Dendritic cell treated with granulocyte-macrophage colony-stimulating factor and Interleukin-4, amounts not matched to agents 40 ng/mL and 50 ng/mL, for 4 days (primary cell): ENCODE measurements around the gene LRG1.
A peak's percentile ranks its signal among the peaks of the same experiment; 100 is the strongest.
"Not testable (repeated sequence)": the region's sequence is repeated elsewhere in the genome, so short reads cannot be mapped to it uniquely, and the experiment has no call there.

Experiments
- H3K27ac Mint-ChIP-seq: one replicate; pipeline ENCODE4 v1.8.0; 2022; ENCODE audit warnings: mild to moderate bottlenecking, mixed read lengths
- H3K27me3 Mint-ChIP-seq: one replicate; pipeline ENCODE4 v1.8.0; 2022; ENCODE audit warnings: mild to moderate bottlenecking, mixed read lengths
- H3K36me3 Mint-ChIP-seq: one replicate; pipeline ENCODE4 v1.8.0; 2022; ENCODE audit warnings: low read depth, mixed read lengths
- H3K4me1 Mint-ChIP-seq: one replicate; pipeline ENCODE4 v1.8.0; 2022; ENCODE audit warnings: low read depth, mixed read lengths
- H3K4me3 Mint-ChIP-seq: one replicate; pipeline ENCODE4 v1.8.0; 2022; ENCODE audit warnings: mild to moderate bottlenecking, moderate library complexity, mixed read lengths
- H3K9me3 Mint-ChIP-seq: one replicate; pipeline ENCODE4 v1.8.0; 2022; ENCODE audit warnings: mixed read lengths
- intact Hi-C: fragments of 100-400 bp; cut with micrococcal nuclease; formaldehyde crosslinking; loops from one replicate; pipeline ENCODE4 v1.15.0; 2022

LRG1 gene

DNA sequence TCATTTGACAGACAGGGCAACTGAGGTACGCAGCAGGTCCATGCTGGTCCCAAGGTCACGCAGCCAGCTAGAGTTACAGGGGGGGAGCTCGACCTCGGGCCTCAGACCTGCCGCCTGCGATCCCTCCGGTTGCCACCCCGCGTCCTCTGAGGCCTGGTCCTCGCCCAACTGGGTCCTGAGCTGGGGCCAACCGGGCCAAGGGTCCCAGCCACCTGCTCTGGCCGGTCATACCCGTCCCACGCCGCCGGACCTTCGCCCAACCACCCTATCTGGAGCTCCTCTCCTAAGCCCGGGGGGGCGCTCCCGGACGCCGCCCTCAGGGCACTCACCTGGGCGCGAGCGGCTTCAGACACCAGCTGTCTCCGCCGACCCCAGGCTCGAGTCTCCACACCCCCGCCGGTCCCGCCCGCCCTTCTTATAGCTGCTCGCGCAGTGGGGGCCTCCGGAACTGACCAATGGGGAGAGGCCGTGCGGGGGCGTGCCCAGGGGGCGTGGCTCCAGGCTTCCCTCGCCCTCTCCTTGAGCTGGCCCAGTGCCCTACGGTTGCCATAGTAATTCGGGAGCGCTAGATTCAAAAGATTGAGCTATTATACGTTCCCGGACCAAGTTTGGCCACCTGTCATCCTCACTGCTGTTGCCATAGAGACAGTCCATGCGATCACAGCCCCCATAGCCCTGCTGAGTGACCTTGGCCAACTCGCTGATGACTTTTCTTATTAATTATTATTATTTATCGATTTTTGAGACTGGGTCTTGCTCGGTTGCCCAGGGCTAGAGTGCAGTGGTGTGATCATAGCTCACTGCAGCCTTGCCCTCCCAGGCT is 4.8 kb downstream of the LRG1 start, which contains the start of gene PLIN5:
TSS of gene PLIN5 (minus strand) at position 389 of the 823 bp plus-strand sequence. CDS start 1,150 bp downstream, outside the sequence.
- peaks cover 47% of the 10 kb centered on the region for H3K4me1 Mint-ChIP-seq
- peak within 1 kb of the TSS; percentile 6 for H3K4me3 Mint-ChIP-seq
- intact Hi-C loops: no loop called here
- H3K9me3 Mint-ChIP-seq: no peaks in the 10 kb centered on the region
- no peaks in the 10 kb centered on the region for H3K36me3 Mint-ChIP-seq
- no peak within 1 kb of the TSS for H3K27ac Mint-ChIP-seq
- peaks cover 27% of the 10 kb centered on the region for H3K27me3 Mint-ChIP-seq

DNA sequence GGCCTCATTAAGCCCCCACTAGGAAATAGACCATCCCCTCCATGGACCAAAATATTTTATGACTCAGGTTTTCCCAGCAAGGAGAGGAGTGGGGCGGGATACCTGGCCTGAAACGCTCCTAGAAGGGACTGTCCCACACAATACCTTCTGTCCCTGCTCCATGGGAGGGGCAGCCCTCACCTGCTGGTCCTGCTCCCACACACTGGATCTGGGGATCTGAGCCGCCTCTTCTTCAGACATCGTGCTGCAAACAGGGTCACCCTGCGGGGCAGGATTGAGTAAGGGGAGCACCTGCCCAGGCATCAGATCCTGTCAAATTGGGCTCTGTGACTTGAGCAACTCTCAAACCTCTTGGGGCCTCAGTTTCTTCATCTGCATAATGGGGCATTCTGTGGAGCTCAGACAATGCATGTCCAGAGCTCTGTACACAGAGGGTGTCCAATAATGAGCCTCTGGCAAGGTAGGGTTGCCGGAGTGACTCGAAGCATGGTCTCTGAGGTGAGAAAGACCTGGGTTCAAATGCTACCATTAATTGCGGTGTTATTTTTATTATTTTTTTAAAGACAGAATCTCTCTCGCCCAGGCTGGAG is 5.9 kb downstream of the LRG1 start:
- Mint-ChIP-seq H3K9me3 (no peaks in the 10 kb centered on the region), H3K4me3 (no peak overlapping the region), H3K4me1 (peaks cover 36% of the 10 kb centered on the region), H3K27ac (no peak overlapping the region), H3K36me3 (no peaks in the 10 kb centered on the region), H3K27me3 (peaks cover 30% of the 10 kb centered on the region)
- intact Hi-C loops: no loop called here

DNA sequence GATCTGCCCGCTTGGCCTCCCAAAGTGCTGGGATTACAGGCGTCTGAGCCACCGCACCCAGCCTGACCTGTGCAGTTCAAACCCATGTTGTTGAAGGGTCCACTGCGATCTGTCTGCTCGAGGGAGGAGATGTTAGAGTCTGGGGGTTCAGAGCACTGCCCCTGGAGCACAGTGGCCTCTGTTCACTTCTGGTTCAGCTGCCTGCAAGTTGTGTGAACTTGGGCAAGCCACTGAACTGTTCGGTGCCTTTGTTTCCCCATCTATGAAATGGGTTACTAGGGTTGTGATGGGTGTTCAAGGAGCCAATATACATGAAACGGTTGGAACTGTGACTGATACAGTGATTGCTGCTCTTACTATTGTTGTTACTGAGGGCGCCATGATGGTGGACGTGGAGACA is 6.5 kb downstream of the LRG1 start:
- intact Hi-C loops: no loop called here
- no peaks in the 10 kb centered on the region for H3K9me3 Mint-ChIP-seq
- H3K4me1 Mint-ChIP-seq: peaks cover 30% of the 10 kb centered on the region
- no peak overlapping the region for H3K4me3 Mint-ChIP-seq
- no peaks in the 10 kb centered on the region for H3K36me3 Mint-ChIP-seq
- no peak overlapping the region for H3K27ac Mint-ChIP-seq
- H3K27me3 Mint-ChIP-seq: peaks cover 30% of the 10 kb centered on the region

DNA sequence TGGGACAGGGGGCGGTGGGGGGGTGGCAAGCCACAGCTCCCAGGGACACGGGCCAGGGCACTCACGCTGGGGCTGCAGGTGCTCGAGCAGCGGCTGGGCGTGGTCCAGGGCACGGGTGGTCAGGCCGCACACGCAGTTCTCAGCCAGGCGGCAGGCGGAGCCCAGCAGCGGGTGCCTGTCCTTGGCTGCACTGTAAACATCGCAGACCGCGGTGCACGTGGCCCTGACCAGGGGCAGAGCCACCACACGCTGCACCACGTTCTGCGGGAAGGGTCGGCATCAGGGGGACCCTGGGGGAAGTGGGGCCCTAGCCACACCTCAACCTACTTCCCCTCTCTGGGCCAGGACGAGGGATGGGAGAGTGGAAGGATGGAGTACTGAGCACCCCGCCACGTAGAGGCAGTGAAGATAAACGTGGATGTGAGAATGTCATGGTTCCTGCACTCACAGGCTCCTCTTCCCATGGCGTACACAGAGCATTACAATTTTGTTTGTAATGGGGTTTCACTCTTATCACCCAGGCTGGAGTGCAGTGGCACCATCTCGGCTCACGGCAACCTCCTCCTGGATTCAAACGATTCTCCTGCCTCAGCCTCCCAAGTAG is 8.2 kb downstream of the LRG1 start:
- Mint-ChIP-seq H3K4me3 (no peak overlapping the region), H3K36me3 (no peaks in the 10 kb centered on the region), H3K27me3 (peaks cover 28% of the 10 kb centered on the region), H3K9me3 (no peaks in the 10 kb centered on the region), H3K27ac (no peak overlapping the region), H3K4me1 (peaks cover 20% of the 10 kb centered on the region)
- intact Hi-C loops: no loop called here

DNA sequence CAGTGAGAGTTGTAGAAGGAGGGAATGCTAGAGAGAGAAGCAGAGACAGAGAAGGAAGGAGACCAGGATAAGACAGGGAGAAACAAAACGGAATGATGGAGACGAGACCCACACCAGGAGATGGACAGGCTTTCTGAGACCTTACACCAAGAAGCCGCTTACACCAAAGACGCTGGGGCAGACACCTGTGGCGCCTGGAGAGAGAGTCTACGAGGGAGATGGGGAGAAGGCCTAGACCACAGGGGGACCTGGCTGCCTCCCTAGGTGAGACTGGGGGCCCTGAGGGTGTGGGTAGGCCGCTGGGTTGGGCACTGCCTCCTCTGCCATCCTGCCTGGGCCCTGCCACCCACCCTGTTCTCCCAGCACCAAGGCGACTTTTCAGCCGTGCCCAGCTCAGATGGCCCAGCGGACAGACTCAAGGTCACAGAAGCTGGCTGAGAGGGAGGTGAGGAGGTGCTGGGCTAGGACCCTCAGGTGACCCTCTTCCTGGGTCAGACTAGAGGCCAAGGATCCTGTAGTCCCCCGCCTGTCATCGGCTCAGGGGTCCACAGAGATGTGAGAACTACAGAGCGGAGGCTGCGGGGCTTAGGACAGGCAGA is 9.8 kb downstream of the LRG1 start:
- H3K4me3 Mint-ChIP-seq: no peak overlapping the region
- peaks cover 22% of the 10 kb centered on the region for H3K27me3 Mint-ChIP-seq
- no peak overlapping the region for H3K27ac Mint-ChIP-seq
- peaks cover 17% of the 10 kb centered on the region for H3K4me1 Mint-ChIP-seq
- intact Hi-C loops: no loop called here
- H3K36me3 Mint-ChIP-seq: no peaks in the 10 kb centered on the region
- H3K9me3 Mint-ChIP-seq: no peaks in the 10 kb centered on the region

DNA sequence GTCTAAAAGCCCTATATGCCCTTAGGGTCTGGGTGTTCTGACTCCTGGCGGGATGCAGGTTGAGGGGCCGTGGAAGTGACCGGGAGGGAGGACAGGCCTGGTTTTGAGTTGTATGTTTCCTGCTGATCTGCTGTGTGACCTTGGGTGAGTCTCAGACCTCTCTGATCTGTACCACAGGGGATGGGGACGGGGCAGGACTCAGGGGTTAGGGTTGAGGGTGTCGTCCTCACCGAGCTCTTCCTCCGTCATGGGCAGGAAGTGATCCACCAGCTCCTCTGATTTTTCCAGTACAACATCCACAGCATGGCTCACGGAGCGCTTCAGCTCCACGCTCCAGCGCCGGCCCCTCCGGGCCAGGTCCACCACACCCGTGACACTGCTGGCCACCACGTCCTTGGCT is 11.0 kb downstream of the LRG1 start:
- H3K4me3 Mint-ChIP-seq: no peak overlapping the region
- intact Hi-C loops: no loop called here
- no peak overlapping the region for H3K27ac Mint-ChIP-seq
- peaks cover 19% of the 10 kb centered on the region for H3K27me3 Mint-ChIP-seq
- H3K4me1 Mint-ChIP-seq: peaks cover 14% of the 10 kb centered on the region
- H3K9me3 Mint-ChIP-seq: no peaks in the 10 kb centered on the region
- H3K36me3 Mint-ChIP-seq: no peaks in the 10 kb centered on the region

DNA sequence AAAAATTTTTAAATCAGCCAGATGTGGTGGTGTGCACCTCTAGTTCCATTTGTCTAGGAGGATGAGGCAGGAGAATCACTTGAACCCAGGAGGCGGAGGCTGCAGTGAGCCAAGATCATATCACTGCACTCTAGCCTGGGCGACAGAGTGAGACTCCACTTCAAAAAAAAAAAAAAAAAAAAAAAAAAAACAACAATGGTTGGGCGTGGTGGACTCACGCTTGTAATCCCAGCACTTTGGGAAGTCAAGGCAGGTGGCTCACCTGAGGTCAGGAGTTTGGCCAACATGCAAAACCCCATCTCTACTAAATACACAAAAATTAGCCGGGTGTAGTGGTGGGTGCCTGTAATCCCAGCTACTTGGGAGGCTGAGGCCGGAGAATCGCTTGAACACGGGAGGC is 12.5 kb downstream of the LRG1 start:
- H3K4me1 Mint-ChIP-seq: peaks cover 14% of the 10 kb centered on the region
- intact Hi-C loops, H3K9me3 Mint-ChIP-seq: not testable (repeated sequence)

DNA sequence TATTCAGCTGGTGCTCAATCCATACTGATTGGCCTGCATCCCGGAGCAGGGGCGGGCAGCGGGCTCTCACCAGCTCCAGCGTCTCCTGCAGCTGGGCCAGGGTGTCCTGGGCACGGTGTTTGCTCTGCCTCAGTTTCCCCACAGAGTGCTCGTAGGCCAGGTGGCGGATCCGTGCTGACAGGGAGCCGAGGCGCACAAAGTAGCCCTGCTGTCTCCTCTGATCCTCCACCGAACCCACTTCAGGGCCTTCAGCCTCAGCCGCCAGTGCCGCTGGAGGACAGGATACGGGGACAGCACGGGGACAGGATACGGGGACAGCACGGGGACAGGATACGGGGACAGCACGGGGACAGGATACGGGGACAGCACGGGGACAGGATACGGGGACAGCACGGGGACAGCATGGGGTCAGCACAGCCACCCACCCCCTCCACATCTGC is 14.3 kb downstream of the LRG1 start:
- no peaks in the 10 kb centered on the region for H3K9me3 Mint-ChIP-seq
- H3K4me3 Mint-ChIP-seq: no peak overlapping the region
- intact Hi-C loops: no loop called here
- H3K36me3 Mint-ChIP-seq: no peaks in the 10 kb centered on the region
- H3K4me1 Mint-ChIP-seq: peaks cover 5% of the 10 kb centered on the region
- H3K27ac Mint-ChIP-seq: no peak overlapping the region
- peaks cover 12% of the 10 kb centered on the region for H3K27me3 Mint-ChIP-seq

More for the DNA sequence above, 12.5 kb downstream of the LRG1 start:
- not testable (repeated sequence) for H3K4me3 Mint-ChIP-seq, H3K36me3 Mint-ChIP-seq, H3K27ac Mint-ChIP-seq
- H3K27me3 Mint-ChIP-seq: peaks cover 14% of the 10 kb centered on the region

DNA sequence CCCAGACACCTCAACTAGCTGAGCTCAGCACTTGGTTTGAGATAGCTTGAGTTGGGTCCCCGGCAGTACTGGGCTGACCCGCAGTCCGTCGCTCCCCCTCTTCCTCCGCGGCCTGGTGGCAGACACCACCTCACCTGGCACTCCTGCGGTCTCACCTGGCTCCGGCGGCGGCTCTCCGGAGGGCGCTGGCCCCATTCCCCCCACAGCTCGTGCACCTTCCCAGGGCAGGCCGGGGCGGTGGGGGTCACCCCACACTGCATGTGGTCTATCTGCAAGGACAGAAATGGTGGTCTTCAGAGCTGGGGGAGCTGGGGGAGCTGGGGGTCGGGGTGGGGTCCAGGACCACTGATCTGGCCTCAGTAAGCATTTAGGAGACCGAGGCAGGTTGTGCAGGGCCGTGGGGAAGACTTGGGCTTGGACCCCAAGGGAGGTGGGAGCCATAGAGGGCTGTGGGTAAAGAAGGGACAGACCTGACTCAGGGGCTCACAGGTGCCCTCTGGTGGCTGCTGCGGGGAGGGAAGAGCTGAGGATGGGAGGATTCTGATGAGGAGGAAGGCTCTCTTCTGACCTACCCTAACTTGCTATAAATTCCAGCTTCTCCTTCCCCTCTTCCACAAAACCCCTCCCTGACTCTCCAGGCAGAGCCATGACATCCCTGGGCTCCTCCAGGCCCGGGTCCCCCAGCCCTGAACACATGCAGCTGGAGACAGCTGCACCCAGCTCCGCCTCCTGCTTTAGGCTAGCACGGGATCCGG is 14.9 kb downstream of the LRG1 start:
- intact Hi-C loops: no loop called here
- Mint-ChIP-seq H3K4me1 (peaks cover 5% of the 10 kb centered on the region), H3K9me3 (no peaks in the 10 kb centered on the region), H3K27me3 (peaks cover 12% of the 10 kb centered on the region), H3K36me3 (no peaks in the 10 kb centered on the region), H3K27ac (no peak overlapping the region), H3K4me3 (no peak overlapping the region)

DNA sequence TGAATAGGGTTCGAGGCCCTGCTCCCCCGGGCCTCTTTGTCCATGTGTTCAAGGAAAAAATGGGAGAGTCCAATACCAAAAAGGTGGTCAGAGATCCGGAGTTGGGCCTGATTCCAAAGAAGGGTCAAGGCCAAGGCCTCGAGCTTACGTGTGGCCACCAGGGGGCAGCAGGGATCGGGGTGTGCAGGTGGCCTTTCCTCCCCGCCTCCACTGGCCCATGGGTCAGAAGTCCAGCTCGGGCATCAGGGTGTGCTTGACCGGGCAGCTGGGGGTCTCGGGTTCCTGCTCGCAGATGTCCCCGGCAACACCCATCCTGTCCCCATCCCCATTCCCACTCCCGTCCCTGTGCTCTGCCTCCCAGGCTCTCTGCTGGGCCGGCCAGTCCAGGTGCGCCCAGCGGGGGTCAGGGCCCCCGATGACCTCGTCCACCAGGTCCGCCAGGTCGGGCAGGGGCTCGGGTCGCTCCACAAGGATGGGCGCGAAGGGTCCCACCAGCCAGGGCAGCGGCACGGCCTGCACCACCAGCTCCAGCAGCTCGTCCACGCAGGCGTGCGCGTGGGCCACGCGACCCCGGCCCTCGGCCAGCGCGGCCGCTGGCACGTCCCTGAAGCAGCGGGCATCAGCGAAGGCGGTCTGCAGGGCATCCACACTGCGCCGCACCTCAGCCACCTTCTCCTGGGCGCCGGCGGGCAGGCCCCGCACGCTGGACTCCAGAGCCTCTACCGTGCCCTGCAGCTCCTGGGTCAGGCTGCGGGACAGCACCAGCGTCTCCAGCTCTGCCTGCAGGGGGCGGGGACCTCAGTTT is 16.3 kb downstream of the LRG1 start:
- Mint-ChIP-seq H3K4me1 (peaks cover 5% of the 10 kb centered on the region), H3K9me3 (no peaks in the 10 kb centered on the region), H3K36me3 (no peaks in the 10 kb centered on the region), H3K27me3 (peaks cover 14% of the 10 kb centered on the region), H3K27ac (no peak overlapping the region), H3K4me3 (no peak overlapping the region)
- intact Hi-C loops: no loop called here

DNA sequence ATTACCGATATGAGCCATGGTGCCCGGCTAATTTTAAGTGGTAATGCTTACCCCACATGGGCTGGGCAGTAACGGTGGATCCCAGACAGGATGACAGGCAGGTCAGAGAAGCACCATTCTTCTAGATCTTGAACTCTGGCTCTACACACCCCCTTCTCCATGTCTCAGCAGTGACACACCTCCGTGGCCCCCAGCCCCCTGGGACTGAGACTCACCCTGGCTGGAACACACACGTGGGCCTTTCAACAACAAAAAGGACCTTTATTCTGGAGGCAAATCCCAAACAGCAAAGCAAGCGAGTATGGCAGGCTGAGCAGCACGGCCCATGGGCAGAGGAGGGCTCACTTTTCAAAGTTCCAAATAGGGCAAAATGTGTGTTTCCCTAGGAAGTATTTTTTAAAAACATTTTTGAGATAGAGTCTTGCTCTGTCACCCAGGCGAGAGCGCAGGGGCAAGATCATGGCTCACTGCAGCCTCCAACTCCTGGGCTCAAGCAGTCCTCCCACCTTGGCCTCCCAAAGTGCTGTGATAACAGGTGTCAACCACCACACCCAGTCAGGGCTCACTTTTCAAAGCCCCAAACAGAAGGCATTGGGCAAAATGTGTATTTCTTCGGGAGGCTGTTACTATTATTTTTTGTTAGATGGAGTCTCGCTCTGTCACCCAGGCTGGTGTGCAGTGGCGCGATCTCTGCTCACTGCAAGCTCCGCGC is 17.4 kb downstream of the LRG1 start:
- no peaks in the 10 kb centered on the region for H3K36me3 Mint-ChIP-seq
- H3K4me3 Mint-ChIP-seq: no peak overlapping the region
- H3K9me3 Mint-ChIP-seq: no peaks in the 10 kb centered on the region
- peaks cover 15% of the 10 kb centered on the region for H3K27me3 Mint-ChIP-seq
- H3K27ac Mint-ChIP-seq: no peak overlapping the region
- intact Hi-C loops: no loop called here
- peaks cover 5% of the 10 kb centered on the region for H3K4me1 Mint-ChIP-seq

DNA sequence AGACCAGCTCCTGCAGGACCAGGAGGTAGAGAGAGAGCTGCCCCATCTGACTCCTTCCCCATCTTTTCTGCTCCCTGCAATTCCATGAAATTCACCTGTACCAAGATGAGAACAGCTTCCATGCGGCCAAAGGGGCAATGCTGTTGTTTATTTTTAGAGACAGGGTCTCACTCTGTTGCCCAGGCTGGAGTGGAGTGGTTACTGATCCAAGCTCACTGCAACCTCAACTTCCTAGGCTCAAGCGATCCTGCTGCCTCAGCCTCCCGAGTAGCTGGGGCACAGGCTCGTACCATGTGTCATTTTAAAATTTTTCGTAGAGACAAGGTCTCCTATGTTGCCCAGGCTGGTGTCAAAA is 18.0 kb downstream of the LRG1 start:
- Mint-ChIP-seq H3K4me1 (peaks cover 5% of the 10 kb centered on the region), H3K27ac (no peak overlapping the region), H3K9me3 (no peaks in the 10 kb centered on the region), H3K4me3 (no peak overlapping the region), H3K27me3 (peaks cover 17% of the 10 kb centered on the region), H3K36me3 (no peaks in the 10 kb centered on the region)
- intact Hi-C loops: no loop called here
